Heart right ventricle (tissue), 16 donors: ENCODE results near the gene IFIT2. TPM values are rescaled to one million over a fixed set of nuclear protein-coding genes. Genes with fewer than 3 reads are reported as not detected.

Source experiments
- ATAC-seq, 8 donors: fragments of 200-7000 bp; cut with Tn5 transposase; one replicate each; pipeline ENCODE4 v1.9.1; 2020; ENCODE audit warnings: mild to moderate bottlenecking in 8 of 8, moderate library complexity in 8 of 8, moderate number of reproducible peaks in 1 of 8
- DNase-seq, 2 donors: peaks; one replicate each; pipeline ENCODE4 v3.0.0-alpha.2; 2020
- H3K27ac ChIP-seq, 10 donors: fragments of 200-600 bp; sonication (generic) in 2 of 10; one replicate each; pipeline versions ENCODE4 v1.5.0 to v1.8.0; 2020 to 2022; ENCODE audit warnings: mild to moderate bottlenecking in 3 of 10
- H3K27me3 ChIP-seq, 7 donors: fragments of 200-600 bp; one replicate each; pipeline ENCODE4 v1.8.0; 2021 to 2022; ENCODE audit warnings: mild to moderate bottlenecking in 2 of 7
- H3K36me3 ChIP-seq, 9 donors: fragments of 200-600 bp; sonication (generic) in 1 of 9; one replicate each; pipeline versions ENCODE4 v1.5.0 to v1.8.0; 2020 to 2022; ENCODE audit warnings: mild to moderate bottlenecking in 2 of 9
- H3K4me1 ChIP-seq, 9 donors: fragments of 200-600 bp; sonication (generic) in 1 of 9; one replicate each; pipeline versions ENCODE4 v1.5.0 to v1.8.0; 2020 to 2022; ENCODE audit warnings: mild to moderate bottlenecking in 4 of 9
- H3K4me3 ChIP-seq, 10 donors: fragments of 200-600 bp; sonication (generic) in 2 of 10; one replicate each; pipeline versions ENCODE4 v1.5.0 to v1.8.0; 2020 to 2022; ENCODE audit warnings: mild to moderate bottlenecking in 7 of 10, moderate library complexity in 2 of 10
- H3K9me3 ChIP-seq, 11 donors: fragments of 200-600 bp in 10 of 11; sonication (generic) in 2 of 11; one replicate each; pipeline versions ENCODE4 v1.5.0 to v1.8.0; 2013 to 2022; ENCODE audit warnings: mild to moderate bottlenecking in 2 of 11, control low read depth in 1 of 11, moderate library complexity in 1 of 11
- WGBS, 2 donors: extraction: QIAGEN DNeasy Blood & Tissue Kit; methylation state at CpG; one replicate each; pipeline ENCODE4 v1.1.7; 2013; ENCODE audit warnings: inconsistent platforms in 1 of 2; 5-methylcytosine and 5-hydroxymethylcytosine counted together
- intact Hi-C, 10 donors: fragments of 100-400 bp; cut with DNase I; formaldehyde crosslinking; loops; one replicate each; pipeline versions ENCODE4 v1.11.1 to v1.14.2; 2022
- polyA plus RNA-seq, 2 donors: library from polyadenylated mRNA; stranded (reverse); fragments of 200-250 nt; gene quantifications; one replicate each; pipeline ENCODE4 v1.2.3, GENCODE V29; 2013
- total RNA-seq, 10 donors: library from RNA; stranded (reverse); fragmentation: NEBNext Ultra II Directional in 3 of 10; extraction: Animal tissue kit (Norgen Biotek cat#: 25700) in 3 of 10; gene quantifications; one replicate each; pipeline versions ENCODE4 v1.2.1 to v1.2.4, GENCODE V29; 2021 to 2023
- TF ChIP-seq, protein P1 (sequence below), 9 donors: fragments of 200-600 bp; sonication (generic) in 2 of 9; IDR thresholded peaks; one replicate each; pipeline versions ENCODE4 v1.5.0 to v1.8.0; 2021 to 2022; ENCODE audit warnings: antibody characterized with exemption in 9 of 9, mild to moderate bottlenecking in 5 of 9, moderate library complexity in 1 of 9
- donor health status: Arrhythmogenic right ventricular cardiomyopathy.
- donor health status: ischemic (EF 13 %, LVEDD 7.1; RV severe dilation, severe dysfunction).
- donor health status: healthy with polysubstance abuse.
- donor health status: DM: no; HTN: yes; CAD: no.
- donor health status: DM: no; HTN: no; CAD: no.
- donor health status: ischemic (EF 25% LVEDD 6.9; RV normal size, moderate dysfunction).
- donor health status: ischemic (EF 25% LVEDD 5.7; RV mildly dilated, moderate dysfunction).
- donor health status: healthy.
- donor health status: DM: yes; HTN: yes; CAD: no.
- donor health status: Ischemic cardiomyopathy.
- donor health status: ischemic (EF 35%, LVEDD 5.7; RV mildly dilated, moderate dysfunction).
- donor health status: nonischemic (EF 11% LVEDD 7.7; RV severe dilation, severe dysfunction).
- donor health status: DM: yes; HTN: yes; CAD: no.
- donor health status: PGD.
- donor health status: ischemic (EF 29% LVEDD 5.4; RV normal size, mild dysfunction).
- donor health status: nonischemic (EF 23%, LVEDD 6.1; RV moderate dilation, normal function).

Gene IFIT2
- total and polyA plus RNA-seq, 12 donors = 1.8 to 24.4 (median 6.1) TPM

DNA sequence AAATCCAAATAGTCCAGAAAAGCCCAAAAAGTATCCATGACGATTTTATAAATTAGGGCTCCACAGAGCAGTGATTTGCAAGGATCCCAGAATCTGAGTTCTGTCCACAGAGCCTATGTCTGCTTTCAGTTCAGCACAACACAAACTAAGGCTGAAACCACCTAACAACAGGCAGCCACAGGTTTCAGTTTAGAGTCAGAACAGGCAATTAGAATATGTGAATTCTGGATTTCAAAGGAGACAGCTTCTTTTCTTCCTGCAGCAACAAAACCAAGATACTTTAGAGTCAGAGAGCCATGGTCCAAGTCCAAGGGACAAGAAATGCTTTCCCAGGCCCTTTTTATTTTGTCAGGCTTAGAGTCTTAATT is 49.5 kb downstream of the IFIT2 start:
- peak overlapping the region; percentile 37 to 89 (median 81) for H3K27ac ChIP-seq
- intact Hi-C loops = no loop called here
- H3K4me3 ChIP-seq = peak overlapping the region in 1 of 10 donors; percentile 16
- H3K27me3 ChIP-seq = no peaks in the 10 kb centered on the region
- DNase-seq (no peak), ATAC-seq (peak in 2 of 8 donors; percentile 3 to 25)
- peaks cover 18 to 68% (median 57%) of the 10 kb centered on the region in 9 donors for H3K4me1 ChIP-seq
- H3K9me3 ChIP-seq = peaks cover 0 to 7% (median 0%) of the 10 kb centered on the region in 11 donors
- TF ChIP-seq, protein P1, sequence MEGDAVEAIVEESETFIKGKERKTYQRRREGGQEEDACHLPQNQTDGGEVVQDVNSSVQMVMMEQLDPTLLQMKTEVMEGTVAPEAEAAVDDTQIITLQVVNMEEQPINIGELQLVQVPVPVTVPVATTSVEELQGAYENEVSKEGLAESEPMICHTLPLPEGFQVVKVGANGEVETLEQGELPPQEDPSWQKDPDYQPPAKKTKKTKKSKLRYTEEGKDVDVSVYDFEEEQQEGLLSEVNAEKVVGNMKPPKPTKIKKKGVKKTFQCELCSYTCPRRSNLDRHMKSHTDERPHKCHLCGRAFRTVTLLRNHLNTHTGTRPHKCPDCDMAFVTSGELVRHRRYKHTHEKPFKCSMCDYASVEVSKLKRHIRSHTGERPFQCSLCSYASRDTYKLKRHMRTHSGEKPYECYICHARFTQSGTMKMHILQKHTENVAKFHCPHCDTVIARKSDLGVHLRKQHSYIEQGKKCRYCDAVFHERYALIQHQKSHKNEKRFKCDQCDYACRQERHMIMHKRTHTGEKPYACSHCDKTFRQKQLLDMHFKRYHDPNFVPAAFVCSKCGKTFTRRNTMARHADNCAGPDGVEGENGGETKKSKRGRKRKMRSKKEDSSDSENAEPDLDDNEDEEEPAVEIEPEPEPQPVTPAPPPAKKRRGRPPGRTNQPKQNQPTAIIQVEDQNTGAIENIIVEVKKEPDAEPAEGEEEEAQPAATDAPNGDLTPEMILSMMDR (IDR thresholded peaks at IDR 0.05) = no peak
- H3K36me3 ChIP-seq = no peaks in the 10 kb centered on the region
- WGBS, 2 donors = 51 to 63% methylated on average over 1 of the region's 1 CpG

- Histone ChIP-seq H3K4me3 (peak overlapping the region in 1 of 10 donors; percentile 16), H3K36me3 (no peaks in the 10 kb centered on the region), H3K4me1 (peaks cover 16 to 62% (median 51%) of the 10 kb centered on the region in 9 donors), H3K9me3 (peaks cover 0 to 7% (median 0%) of the 10 kb centered on the region in 11 donors), H3K27ac (peak overlapping the region; percentile 37 to 89 (median 81)), H3K27me3 (no peaks in the 10 kb centered on the region)
- 35 to 43% methylated on average over 12 of the region's 12 CpGs for WGBS, 2 donors
- ATAC-seq = peak; percentile 46 to 83 (median 70)
- TF ChIP-seq, protein P1 (IDR thresholded peaks at IDR 0.05) = no peak
- peak in 1 of 2 donors; percentile 51 for DNase-seq
- intact Hi-C loops = no loop called here
These were observed 50.1 kb downstream of the IFIT2 start for GRCh38 chr10:89351780-89352597.

DNA sequence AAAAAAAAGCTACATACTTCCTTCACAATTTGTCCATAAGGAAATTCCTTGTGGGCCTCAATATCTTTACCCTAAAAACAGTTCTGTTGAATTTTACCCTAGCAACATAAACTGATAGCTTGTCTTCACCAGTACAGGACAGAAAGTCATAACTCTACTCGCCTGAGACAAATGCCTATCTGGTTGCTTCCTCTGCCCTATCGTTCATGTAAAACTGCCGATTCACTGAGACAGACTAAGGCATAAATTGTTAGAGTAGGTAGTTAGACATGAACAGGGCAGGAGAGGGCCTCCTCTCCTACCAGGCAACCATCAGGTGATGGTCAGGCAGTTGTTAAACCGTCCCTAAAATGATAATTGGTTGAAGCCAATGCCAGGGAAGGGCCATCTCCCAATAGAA is 51.0 kb downstream of the IFIT2 start:
- Histone ChIP-seq H3K36me3 (no peaks in the 10 kb centered on the region), H3K9me3 (peaks cover 0 to 7% (median 0%) of the 10 kb centered on the region in 11 donors), H3K4me1 (peaks cover 11 to 54% (median 43%) of the 10 kb centered on the region in 9 donors), H3K4me3 (no peak overlapping the region), H3K27me3 (no peaks in the 10 kb centered on the region), H3K27ac (peak overlapping the region in 4 of 10 donors; percentile 72 to 83 (median 81))
- DNase-seq = no peak
- TF ChIP-seq, protein P1 (IDR thresholded peaks at IDR 0.05) = no peak
- 87 to 89% methylated on average over 4 of the region's 4 CpGs for WGBS, 2 donors
- no peak for ATAC-seq
- intact Hi-C loops = no loop called here

GRCh38 chr10:89355394-89355931 is 53.6 kb downstream of the IFIT2 start:
- intact Hi-C loops = no loop called here
- no peaks in the 10 kb centered on the region for H3K36me3 ChIP-seq
- TF ChIP-seq, protein P1 (IDR thresholded peaks at IDR 0.05) = no peak
- ATAC-seq = no peak
- H3K4me1 ChIP-seq = peaks cover 5 to 29% (median 21%) of the 10 kb centered on the region in 9 donors
- WGBS, 2 donors = 86 to 90% methylated on average over 2 of the region's 2 CpGs
- DNase-seq = no peak
- H3K27ac ChIP-seq = peak overlapping the region in 1 of 10 donors; percentile 8
- no peaks in the 10 kb centered on the region for H3K27me3 ChIP-seq
- peaks cover 0 to 7% (median 0%) of the 10 kb centered on the region in 11 donors for H3K9me3 ChIP-seq
- no peak overlapping the region for H3K4me3 ChIP-seq
